Endothelial cell of umbilical vein (primary cell): ENCODE measurements around the gene BCL11A. TPM values are rescaled to one million over a fixed set of nuclear protein-coding genes. Genes with fewer than 3 reads are reported as not detected.

Experiments
- BruUV-seq: library from RNA; stranded (reverse); fragments of 400-500 nt; replicated peaks from 2 replicates; lab custom pipeline; 2021; lab: Mats Ljungman, UMichigan
- CTCF ChIA-PET: fragments of 300-600, 350-600 bp; sonication (Branson Sonifier 250); formaldehyde crosslinking; loops from one replicate; lab custom pipeline; 2021; ENCODE audit warnings: antibody characterized with exemption, inconsistent platforms; lab: Charles Lee
- POLR2A ChIA-PET: fragments of 300-600, 350-600 bp; sonication (Branson Sonifier 250); formaldehyde crosslinking; loops from one replicate; lab custom pipeline; 2021; ENCODE audit warnings: antibody characterized with exemption, inconsistent platforms; lab: Charles Lee
- DNase-seq: peaks from one replicate; pipeline ENCODE4 v3.0.0-alpha.2; 2011; ENCODE audit warnings: low read depth, low spot score
- FAIRE-seq: peaks from 2 replicates; lab custom pipeline; 2011; peaks lifted over from hg19 to GRCh38; lab: Jason Lieb, UNC
- H2AFZ ChIP-seq: 2 replicates; pipeline ENCODE4 v1.6.0; 2012; ENCODE audit warnings: low read depth, low read length, control low read depth, inconsistent platforms
- H3K27ac ChIP-seq: 2 replicates; pipeline ENCODE4 v1.5.1; 2011; ENCODE audit warnings: low read depth, mild to moderate bottlenecking, control low read depth, low read length, moderate library complexity; ENCODE audit not compliant: insufficient read depth
- H3K27me3 ChIP-seq, 2 experiments: 2 replicates each; pipeline versions ENCODE4 v1.6.0 to v1.6.1; 2011; ENCODE audit warnings: low read length in 2 of 2, mixed read lengths in 1 of 2; ENCODE audit not compliant: control insufficient read depth in 2 of 2, insufficient read depth in 2 of 2
- H3K36me3 ChIP-seq, 2 experiments: 2 replicates in 1 of 2; 3 replicates in 1 of 2; pipeline ENCODE4 v1.5.1; 2011; ENCODE audit warnings: low read length in 2 of 2, mild to moderate bottlenecking in 1 of 2, moderate library complexity in 1 of 2; ENCODE audit not compliant: control insufficient read depth in 2 of 2, insufficient read depth in 2 of 2; ENCODE audit errors: extremely low read depth in 1 of 2
- H3K4me1 ChIP-seq: 3 replicates; pipeline ENCODE4 v1.5.1; 2011; ENCODE audit warnings: mild to moderate bottlenecking, low read length; ENCODE audit not compliant: control insufficient read depth, insufficient read depth; ENCODE audit errors: extremely low read depth
- H3K4me2 ChIP-seq: 2 replicates; pipeline ENCODE4 v1.6.1; 2011; ENCODE audit warnings: low read length, control low read depth, mixed read lengths; ENCODE audit not compliant: insufficient read depth
- H3K4me3 ChIP-seq, 3 experiments: fragments of 200-600 bp in 1 of 3; sonication (generic), shearing (Covaris generic) in 1 of 3; replicated peaks in 1 of 3; 2 replicates each; pipeline ENCODE4 v1.5.1; 2011 to 2016; ENCODE audit warnings: control low read depth in 3 of 3, low read length in 3 of 3, mild to moderate bottlenecking in 2 of 3, inconsistent platforms in 1 of 3, low read depth in 1 of 3, moderate library complexity in 1 of 3; ENCODE audit not compliant: insufficient read depth in 1 of 3
- H3K79me2 ChIP-seq: 2 replicates; pipeline ENCODE4 v1.6.0; 2012; ENCODE audit warnings: low read length, inconsistent platforms; ENCODE audit not compliant: control insufficient read depth, insufficient read depth
- H3K9ac ChIP-seq: replicated peaks from 2 replicates; pipeline ENCODE3; 2011; ENCODE audit warnings: low read length, control low read depth; ENCODE audit not compliant: insufficient read depth; ENCODE audit errors: extremely low read depth
- H3K9me1 ChIP-seq: replicated peaks from 3 replicates; pipeline ENCODE4 v1.6.0; 2011; ENCODE audit warnings: mild to moderate bottlenecking, low read length; ENCODE audit not compliant: control insufficient read depth, insufficient read depth; ENCODE audit errors: extremely low read depth
- H3K9me3 ChIP-seq: replicated peaks from 2 replicates; pipeline ENCODE4 v1.5.1; 2012; ENCODE audit warnings: low read length, inconsistent platforms; ENCODE audit not compliant: control insufficient read depth, insufficient read depth
- H4K20me1 ChIP-seq: replicated peaks from 2 replicates; pipeline ENCODE3; 2011; ENCODE audit warnings: mild to moderate bottlenecking, low read length; ENCODE audit not compliant: control insufficient read depth, insufficient read depth; ENCODE audit errors: extremely low read depth
- CTCF ChIP-seq, 2 donors: IDR thresholded peaks; 1 replicate in 1 of 2; 2 replicates in 1 of 2; pipeline ENCODE4 v1.5.1; 2011; ENCODE audit warnings: low read length in 2 of 2, mild to moderate bottlenecking in 2 of 2, moderate library complexity in 2 of 2, control low read depth in 1 of 2, inconsistent platforms in 1 of 2, low read depth in 1 of 2; ENCODE audit not compliant: insufficient read depth in 1 of 2; ENCODE audit errors: extremely low read depth in 1 of 2
- EZH2 ChIP-seq: IDR thresholded peaks from 2 replicates; pipeline ENCODE4 v1.6.1; 2012; ENCODE audit warnings: borderline replicate concordance, low read depth, mild to moderate bottlenecking, moderate library complexity, low read length, inconsistent platforms; ENCODE audit not compliant: severe bottlenecking
- FOS ChIP-seq: IDR thresholded peaks from 2 replicates; pipeline ENCODE4 v1.6.1; 2011; ENCODE audit warnings: mild to moderate bottlenecking, low read length, moderate library complexity, borderline replicate concordance; ENCODE audit not compliant: insufficient read depth
- GATA2 ChIP-seq: IDR thresholded peaks from 2 replicates; pipeline ENCODE4 v1.7.0; 2011; ENCODE audit warnings: low read depth, mild to moderate bottlenecking, moderate library complexity, mixed read lengths, low read length; ENCODE audit not compliant: insufficient read length, insufficient read depth
- JUN ChIP-seq: IDR thresholded peaks from 2 replicates; pipeline ENCODE4 v1.6.1; 2011; ENCODE audit warnings: borderline replicate concordance, low read depth; ENCODE audit not compliant: insufficient read length, insufficient read depth
- MAX ChIP-seq: IDR thresholded peaks from 2 replicates; pipeline ENCODE4 v1.6.1; 2011; ENCODE audit not compliant: insufficient read depth, insufficient read length
- MYC ChIP-seq: IDR thresholded peaks from one replicate; pipeline ENCODE4 v1.6.1; 2011; ENCODE audit warnings: mild to moderate bottlenecking, low read depth, low read length
- POLR2A ChIP-seq: IDR thresholded peaks from 2 replicates; pipeline ENCODE4 v1.6.1; 2012; ENCODE audit warnings: low read depth, mild to moderate bottlenecking, control low read depth, low read length
- POLR2AphosphoS5 ChIP-seq: IDR thresholded peaks from 2 replicates; pipeline ENCODE4 v1.6.1; 2012; ENCODE audit warnings: low read depth, mild to moderate bottlenecking, control low read depth, low read length, moderate library complexity; ENCODE audit not compliant: insufficient read depth
- dilution Hi-C: fragments of 300-500 bp; cut with MboI; formaldehyde crosslinking; loops from one replicate; pipeline ENCODE4 v1.15.0; 2019; ENCODE audit warnings: low sequenced_read_pairs; ENCODE audit not compliant: extremely low pct_ligation_motif_present
- intact Hi-C: fragments of 100-400 bp; cut with micrococcal nuclease; formaldehyde crosslinking; loops from one replicate; pipeline ENCODE4 v1.10.0; 2022
- polyA plus RNA-seq, 4 experiments: library from polyadenylated mRNA; depleted of rRNA in 3 of 4; stranded (reverse) in 3 of 4; unstranded in 1 of 4; fragments of >200 nt; gene quantifications; 2 replicates each; pipeline versions ENCODE4 v1.2.1 to v1.2.3, GENCODE V29; 2011 to 2012; ENCODE audit warnings: missing spikeins in 1 of 4
- total RNA-seq: library from RNA; stranded (reverse); gene quantifications from 2 replicates; pipeline ENCODE4 v1.2.3, GENCODE V29; 2021

BCL11A gene
- total and polyA plus RNA-seq, 2 donors (not counting 3 experiments of a cell fraction or from before 2014, with no cell fraction given): 0.12 to 0.88 TPM

- Histone ChIP-seq H2AFZ (no peak overlapping the region), H3K9me3 (no peaks in the 10 kb centered on the region), H3K27me3 (peaks cover 0 to 4% of the 10 kb centered on the region in 2 experiments), H4K20me1 (no peaks in the 10 kb centered on the region), H3K27ac (no peak overlapping the region), H3K9ac (no peak overlapping the region), H3K9me1 (no peaks in the 10 kb centered on the region), H3K4me1 (no peaks in the 10 kb centered on the region), H3K36me3 (no peaks in the 10 kb centered on the region), H3K4me3 (no peak overlapping the region), H3K4me2 (no peak overlapping the region), H3K79me2 (no peaks in the 10 kb centered on the region)
- BruUV-seq: no TSS peak
- dilution Hi-C loops (no loop called here), intact Hi-C loops (no loop called here)
- FAIRE-seq: no peak
- no peak for TF ChIP-seq JUN
- no peak for TF ChIP-seq EZH2
- TF ChIP-seq POLR2A: no peak
- TF ChIP-seq MAX: no peak
- no peak for TF ChIP-seq MYC
- no peak for TF ChIP-seq FOS
- no peak for TF ChIP-seq GATA2
- TF ChIP-seq CTCF (IDR thresholded peaks at IDR 0.05; ENCODE audit: extremely low read depth in 1 of 2, insufficient read depth in 1 of 2, low read depth in 1 of 2, low read length in 2 of 2): no peak
- TF ChIP-seq POLR2AphosphoS5: no peak
- DNase-seq: no peak
- CTCF ChIA-PET: no interaction called here
- POLR2A ChIA-PET: no interaction called here
These were observed 18.4 kb downstream of the BCL11A start for GRCh38 chr2:60534892-60535684.
